HEK293 (cell line): ENCODE results near the gene NXN.

Experiments used
- CTCF ChIP-seq: fragments of 450-650 bp; formaldehyde crosslinking; IDR thresholded peaks from 2 replicates; pipeline ENCODE4 v1.5.1; 2016; ENCODE audit warnings: missing biosample characterization, missing genetic modification characterization
- HOXC10 ChIP-seq: sonication (generic); formaldehyde crosslinking; IDR thresholded peaks from 2 replicates; pipeline ENCODE4 v1.8.1; 2023; ENCODE audit warnings: mild to moderate bottlenecking, missing genetic modification reagents
- INSM2 ChIP-seq: fragments of 450-650 bp; formaldehyde crosslinking; IDR thresholded peaks from 2 replicates; pipeline ENCODE4 v1.5.1; 2016; ENCODE audit warnings: missing biosample characterization, missing genetic modification characterization
- KLF16 ChIP-seq: fragments of 450-650 bp; formaldehyde crosslinking; IDR thresholded peaks from 2 replicates; pipeline ENCODE4 v1.5.1; 2017; ENCODE audit warnings: missing biosample characterization, missing genetic modification characterization
- KLF9 ChIP-seq: fragments of 450-650 bp; formaldehyde crosslinking; IDR thresholded peaks from 2 replicates; pipeline ENCODE4 v1.5.1; 2016; ENCODE audit warnings: missing biosample characterization, missing genetic modification characterization, low read depth
- ZFP3 ChIP-seq: fragments of 450-650 bp; formaldehyde crosslinking; IDR thresholded peaks from 2 replicates; pipeline ENCODE4 v1.5.1; 2016; ENCODE audit warnings: low read depth, missing biosample characterization, missing genetic modification characterization
- ZNF114 ChIP-seq: fragments of 450-650 bp; formaldehyde crosslinking; IDR thresholded peaks from 2 replicates; pipeline ENCODE4 v1.5.0; 2017; ENCODE audit warnings: missing biosample characterization, missing genetic modification characterization
- ZNF223 ChIP-seq: fragments of 450-650 bp; formaldehyde crosslinking; IDR thresholded peaks from 2 replicates; pipeline ENCODE4 v1.5.1; 2016; ENCODE audit warnings: missing biosample characterization, missing genetic modification characterization
- ZNF280C ChIP-seq: fragments of 450-650 bp; formaldehyde crosslinking; IDR thresholded peaks from 2 replicates; pipeline ENCODE4 v1.5.1; 2016; ENCODE audit warnings: missing biosample characterization, missing genetic modification characterization
- ZNF555 ChIP-seq: fragments of 450-650 bp; formaldehyde crosslinking; conservative IDR thresholded peaks from 2 replicates; pipeline ENCODE4 v1.5.1; 2017; ENCODE audit warnings: missing biosample characterization, mild to moderate bottlenecking, missing genetic modification characterization, inconsistent platforms
- ZSCAN30 ChIP-seq: fragments of 450-650 bp; IDR thresholded peaks from 2 replicates; pipeline ENCODE4 v1.5.1; 2018; ENCODE audit warnings: missing biosample characterization, mild to moderate bottlenecking, missing genetic modification characterization, moderate library complexity
- TF ChIP-seq, protein P1 (sequence below): fragments of 450-650 bp; formaldehyde crosslinking; IDR thresholded peaks from 2 replicates; pipeline ENCODE4 v1.5.1; 2016; ENCODE audit warnings: missing biosample characterization, missing genetic modification characterization, borderline replicate concordance
- TF ChIP-seq, protein P2 (sequence below): fragments of 450-650 bp; formaldehyde crosslinking; IDR thresholded peaks from 2 replicates; pipeline ENCODE4 v1.5.1; 2016; ENCODE audit warnings: missing biosample characterization, missing genetic modification characterization
- TF ChIP-seq, protein P3 (sequence below): fragments of 450-650 bp; formaldehyde crosslinking; IDR thresholded peaks from 2 replicates; pipeline ENCODE4 v1.5.1; 2016; ENCODE audit warnings: missing biosample characterization, missing genetic modification characterization

DNA sequence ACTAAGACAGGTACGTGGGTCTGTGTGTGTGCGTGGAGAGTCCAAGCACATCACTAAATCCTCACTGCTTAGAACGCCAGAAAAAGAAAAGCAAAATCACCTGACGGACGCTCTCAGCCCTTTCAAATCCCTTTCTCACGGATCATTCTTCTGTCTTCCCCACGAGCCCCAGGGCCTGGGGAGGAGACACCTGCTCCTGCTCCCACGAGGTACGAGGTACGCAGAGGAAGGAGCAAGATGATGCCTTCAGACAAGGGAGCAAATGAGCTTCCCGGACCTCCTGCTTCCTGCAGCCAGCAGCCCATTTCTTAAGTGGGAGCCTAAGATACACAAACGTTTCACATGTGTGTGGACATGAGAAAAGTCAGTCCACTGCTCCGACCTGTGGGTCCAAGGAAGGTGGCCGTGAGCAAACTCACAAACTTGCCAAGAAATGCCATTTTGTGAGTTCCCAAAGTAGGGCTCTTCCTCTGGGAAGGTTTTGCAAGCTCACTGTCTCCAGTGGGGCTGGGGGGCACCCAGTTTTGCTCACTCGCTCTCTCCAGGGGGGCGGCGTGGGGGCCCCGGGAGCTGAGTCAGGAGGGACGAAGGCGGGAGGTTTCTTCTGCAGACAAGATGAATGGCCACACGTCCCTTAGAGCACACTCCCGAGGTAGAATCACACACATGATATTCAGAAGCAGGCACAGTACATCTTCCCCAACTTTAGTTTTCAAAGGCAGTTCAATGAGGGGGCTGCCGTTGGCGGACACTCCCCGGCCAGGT lies 129.3 kb downstream of the NXN start:
- TF ChIP-seq CTCF: no peak
- no peak for TF ChIP-seq INSM2 (tag by site-specific recombination)
- TF ChIP-seq ZFP3: no peak
- TF ChIP-seq, protein P1, sequence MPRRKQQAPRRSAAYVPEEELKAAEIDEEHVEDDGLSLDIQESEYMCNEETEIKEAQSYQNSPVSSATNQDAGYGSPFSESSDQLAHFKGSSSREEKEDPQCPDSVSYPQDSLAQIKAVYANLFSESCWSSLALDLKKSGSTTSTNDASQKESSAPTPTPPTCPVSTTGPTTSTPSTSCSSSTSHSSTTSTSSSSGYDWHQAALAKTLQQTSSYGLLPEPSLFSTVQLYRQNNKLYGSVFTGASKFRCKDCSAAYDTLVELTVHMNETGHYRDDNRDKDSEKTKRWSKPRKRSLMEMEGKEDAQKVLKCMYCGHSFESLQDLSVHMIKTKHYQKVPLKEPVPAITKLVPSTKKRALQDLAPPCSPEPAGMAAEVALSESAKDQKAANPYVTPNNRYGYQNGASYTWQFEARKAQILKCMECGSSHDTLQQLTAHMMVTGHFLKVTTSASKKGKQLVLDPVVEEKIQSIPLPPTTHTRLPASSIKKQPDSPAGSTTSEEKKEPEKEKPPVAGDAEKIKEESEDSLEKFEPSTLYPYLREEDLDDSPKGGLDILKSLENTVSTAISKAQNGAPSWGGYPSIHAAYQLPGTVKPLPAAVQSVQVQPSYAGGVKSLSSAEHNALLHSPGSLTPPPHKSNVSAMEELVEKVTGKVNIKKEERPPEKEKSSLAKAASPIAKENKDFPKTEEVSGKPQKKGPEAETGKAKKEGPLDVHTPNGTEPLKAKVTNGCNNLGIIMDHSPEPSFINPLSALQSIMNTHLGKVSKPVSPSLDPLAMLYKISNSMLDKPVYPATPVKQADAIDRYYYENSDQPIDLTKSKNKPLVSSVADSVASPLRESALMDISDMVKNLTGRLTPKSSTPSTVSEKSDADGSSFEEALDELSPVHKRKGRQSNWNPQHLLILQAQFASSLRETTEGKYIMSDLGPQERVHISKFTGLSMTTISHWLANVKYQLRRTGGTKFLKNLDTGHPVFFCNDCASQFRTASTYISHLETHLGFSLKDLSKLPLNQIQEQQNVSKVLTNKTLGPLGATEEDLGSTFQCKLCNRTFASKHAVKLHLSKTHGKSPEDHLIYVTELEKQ (tag by site-specific recombination): no peak
- TF ChIP-seq, protein P2, sequence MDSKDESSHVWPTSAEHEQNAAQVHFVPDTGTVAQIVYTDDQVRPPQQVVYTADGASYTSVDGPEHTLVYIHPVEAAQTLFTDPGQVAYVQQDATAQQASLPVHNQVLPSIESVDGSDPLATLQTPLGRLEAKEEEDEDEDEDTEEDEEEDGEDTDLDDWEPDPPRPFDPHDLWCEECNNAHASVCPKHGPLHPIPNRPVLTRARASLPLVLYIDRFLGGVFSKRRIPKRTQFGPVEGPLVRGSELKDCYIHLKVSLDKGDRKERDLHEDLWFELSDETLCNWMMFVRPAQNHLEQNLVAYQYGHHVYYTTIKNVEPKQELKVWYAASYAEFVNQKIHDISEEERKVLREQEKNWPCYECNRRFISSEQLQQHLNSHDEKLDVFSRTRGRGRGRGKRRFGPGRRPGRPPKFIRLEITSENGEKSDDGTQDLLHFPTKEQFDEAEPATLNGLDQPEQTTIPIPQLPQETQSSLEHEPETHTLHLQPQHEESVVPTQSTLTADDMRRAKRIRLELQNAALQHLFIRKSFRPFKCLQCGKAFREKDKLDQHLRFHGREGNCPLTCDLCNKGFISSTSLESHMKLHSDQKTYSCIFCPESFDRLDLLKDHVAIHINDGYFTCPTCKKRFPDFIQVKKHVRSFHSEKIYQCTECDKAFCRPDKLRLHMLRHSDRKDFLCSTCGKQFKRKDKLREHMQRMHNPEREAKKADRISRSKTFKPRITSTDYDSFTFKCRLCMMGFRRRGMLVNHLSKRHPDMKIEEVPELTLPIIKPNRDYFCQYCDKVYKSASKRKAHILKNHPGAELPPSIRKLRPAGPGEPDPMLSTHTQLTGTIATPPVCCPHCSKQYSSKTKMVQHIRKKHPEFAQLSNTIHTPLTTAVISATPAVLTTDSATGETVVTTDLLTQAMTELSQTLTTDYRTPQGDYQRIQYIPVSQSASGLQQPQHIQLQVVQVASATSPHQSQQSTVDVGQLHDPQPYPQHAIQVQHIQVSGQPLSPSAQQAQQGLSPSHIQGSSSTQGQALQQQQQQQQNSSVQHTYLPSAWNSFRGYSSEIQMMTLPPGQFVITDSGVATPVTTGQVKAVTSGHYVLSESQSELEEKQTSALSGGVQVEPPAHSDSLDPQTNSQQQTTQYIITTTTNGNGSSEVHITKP (tag by site-specific recombination): no peak
- TF ChIP-seq ZNF114 (tag by site-specific recombination): no peak
- no peak for TF ChIP-seq ZNF223 (tag by site-specific recombination)
- TF ChIP-seq HOXC10 (CRISPR knock-in tag): no peak
- no peak for TF ChIP-seq KLF9 (tag by site-specific recombination)
- TF ChIP-seq ZNF280C: no peak
- TF ChIP-seq ZNF555 (tag by site-specific recombination): no peak
- TF ChIP-seq, protein P3, sequence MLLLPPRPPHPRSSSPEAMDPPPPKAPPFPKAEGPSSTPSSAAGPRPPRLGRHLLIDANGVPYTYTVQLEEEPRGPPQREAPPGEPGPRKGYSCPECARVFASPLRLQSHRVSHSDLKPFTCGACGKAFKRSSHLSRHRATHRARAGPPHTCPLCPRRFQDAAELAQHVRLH: no peak
- no peak for TF ChIP-seq KLF16
- no peak for TF ChIP-seq ZSCAN30 (tag by site-specific recombination)
